Liver (tissue), 9 donors: ENCODE data around the gene OR5L1. TPM values are rescaled to one million over a fixed set of nuclear protein-coding genes. Genes with fewer than 3 reads are reported as not detected.

ENCODE experiments used
- DNase-seq: peaks from one replicate; pipeline ENCODE4 v3.0.0-alpha.2; 2017; ENCODE audit warnings: low spot score
- H3K27ac ChIP-seq, 2 donors: one replicate each; pipeline ENCODE4 v1.7.0; 2013; ENCODE audit warnings: inconsistent platforms in 2 of 2, low read length in 2 of 2, control low read depth in 1 of 2, low read depth in 1 of 2, mild to moderate bottlenecking in 1 of 2
- H3K27me3 ChIP-seq, 4 donors: one replicate each; pipeline versions ENCODE4 v1.6.1 to v1.7.0; 2013; ENCODE audit warnings: low read length in 3 of 4, inconsistent platforms in 1 of 4, mild to moderate bottlenecking in 1 of 4, moderate library complexity in 1 of 4; ENCODE audit not compliant: control insufficient read depth in 4 of 4, insufficient read depth in 4 of 4
- H3K36me3 ChIP-seq, 4 donors: one replicate each; pipeline versions ENCODE4 v1.6.1 to v1.7.0; 2013; ENCODE audit warnings: low read length in 3 of 4, mild to moderate bottlenecking in 3 of 4, low read depth in 1 of 4, moderate library complexity in 1 of 4; ENCODE audit not compliant: control insufficient read depth in 4 of 4, insufficient read depth in 3 of 4
- H3K4me1 ChIP-seq, 4 donors: one replicate each; pipeline versions ENCODE4 v1.6.1 to v1.7.0; 2013; ENCODE audit warnings: low read length in 3 of 4, mild to moderate bottlenecking in 3 of 4, moderate library complexity in 1 of 4; ENCODE audit not compliant: control insufficient read depth in 4 of 4, insufficient read depth in 4 of 4
- H3K4me3 ChIP-seq, 3 donors: one replicate each; pipeline versions ENCODE4 v1.6.1 to v1.7.0; 2013; ENCODE audit warnings: low read length in 3 of 3, control low read depth in 1 of 3, low read depth in 1 of 3, mild to moderate bottlenecking in 1 of 3
- H3K9ac ChIP-seq, 2 donors: one replicate each; pipeline ENCODE4 v1.7.0; 2013; ENCODE audit warnings: low read length in 2 of 2, mild to moderate bottlenecking in 2 of 2, moderate library complexity in 2 of 2, control low read depth in 1 of 2, low read depth in 1 of 2
- H3K9me3 ChIP-seq, 4 donors: one replicate each; pipeline versions ENCODE4 v1.6.1 to v1.7.0; 2013; ENCODE audit warnings: low read length in 3 of 4; ENCODE audit not compliant: control insufficient read depth in 4 of 4
- EGR1 ChIP-seq, 2 donors: IDR thresholded peaks; 2 replicates each; pipeline ENCODE4 v1.6.1; 2016 to 2018; ENCODE audit warnings: antibody characterized with exemption in 2 of 2, low read depth in 2 of 2
- FOXA1 ChIP-seq: IDR thresholded peaks from 2 replicates; pipeline ENCODE4 v1.6.1; 2016; ENCODE audit warnings: antibody characterized with exemption
- FOXA2 ChIP-seq: IDR thresholded peaks from 2 replicates; pipeline ENCODE4 v1.6.1; 2016; ENCODE audit warnings: antibody characterized with exemption
- GABPA ChIP-seq, 2 donors: IDR thresholded peaks in 1 of 2; conservative IDR thresholded peaks in 1 of 2; 2 replicates each; pipeline ENCODE4 v1.6.1; 2016; ENCODE audit warnings: antibody characterized with exemption in 2 of 2, mild to moderate bottlenecking in 1 of 2, moderate library complexity in 1 of 2
- HNF4A ChIP-seq, 2 donors: conservative IDR thresholded peaks; 2 replicates each; pipeline ENCODE4 v1.6.1; 2016; ENCODE audit warnings: antibody characterized with exemption in 2 of 2, mild to moderate bottlenecking in 2 of 2
- HNF4G ChIP-seq: IDR thresholded peaks from 2 replicates; pipeline ENCODE4 v1.6.1; 2016; ENCODE audit warnings: antibody characterized with exemption
- JUND ChIP-seq, 2 donors: IDR thresholded peaks; 2 replicates each; pipeline ENCODE4 v1.6.1; 2016; ENCODE audit warnings: antibody characterized with exemption in 2 of 2
- NR2F2 ChIP-seq: IDR thresholded peaks from 2 replicates; pipeline ENCODE4 v1.6.1; 2016; ENCODE audit warnings: antibody characterized with exemption
- RAD21 ChIP-seq, 2 donors: IDR thresholded peaks; 2 replicates each; pipeline ENCODE4 v1.6.1; 2016; ENCODE audit warnings: antibody characterized with exemption in 2 of 2, mild to moderate bottlenecking in 2 of 2
- RXRA ChIP-seq, 2 donors: IDR thresholded peaks; 2 replicates each; pipeline ENCODE4 v1.6.1; 2017 to 2018; ENCODE audit warnings: antibody characterized with exemption in 2 of 2, mild to moderate bottlenecking in 1 of 2
- SP1 ChIP-seq: IDR thresholded peaks from 2 replicates; pipeline ENCODE4 v1.6.1; 2018; ENCODE audit warnings: antibody characterized with exemption, mild to moderate bottlenecking
- TAF1 ChIP-seq: conservative IDR thresholded peaks from 2 replicates; pipeline ENCODE4 v1.6.1; 2016; ENCODE audit warnings: antibody characterized with exemption, mild to moderate bottlenecking
- YY1 ChIP-seq: IDR thresholded peaks from 2 replicates; pipeline ENCODE4 v1.6.1; 2016; ENCODE audit warnings: antibody characterized with exemption, mild to moderate bottlenecking
- WGBS: extraction: QIAGEN DNeasy Blood & Tissue Kit; methylation state at CpG from one replicate; pipeline ENCODE4 v1.1.7; 2013; 5-methylcytosine and 5-hydroxymethylcytosine counted together
- polyA plus RNA-seq, 2 donors: library from polyadenylated mRNA; stranded (reverse) in 1 of 2; unstranded in 1 of 2; fragments of 200-250 nt in 1 of 2; fragments of >200 nt in 1 of 2; fragmentation: Nextera tagmentation in 1 of 2; extraction: Ambion mirVana in 1 of 2; gene quantifications; one replicate each; pipeline versions ENCODE4 v1.2.1 to v1.2.3, GENCODE V29; 2013 to 2015
- total RNA-seq, 2 donors: library from RNA; depleted of rRNA; stranded (reverse); fragments of >200 nt; gene quantifications; one replicate each; pipeline ENCODE4 v1.2.3, GENCODE V29; 2014
- TF ChIP-seq, protein P1 (sequence below): fragments of 150-350 bp; IDR thresholded peaks from 2 replicates; pipeline ENCODE4 v1.5.1; 2017; ENCODE audit warnings: improper control_type of control experiment, low read depth, low read length; ENCODE audit not compliant: missing input control
- TF ChIP-seq, protein P2 (sequence below): IDR thresholded peaks from 2 replicates; pipeline ENCODE4 v1.6.1; 2016; ENCODE audit warnings: antibody characterized with exemption
- TF ChIP-seq, protein P3 (sequence below): IDR thresholded peaks from 2 replicates; pipeline ENCODE4 v1.6.1; 2016; ENCODE audit warnings: antibody characterized with exemption, mild to moderate bottlenecking
- TF ChIP-seq, protein P4 (sequence below): IDR thresholded peaks from 2 replicates; pipeline ENCODE4 v1.6.1; 2016; ENCODE audit warnings: antibody characterized with exemption
- donor health status: healthy.
- donor health status: healthy.
- donor health status: healthy.
- donor health status: healthy.
- donor health status: healthy.

OR5L1 gene
- total and polyA plus RNA-seq, 4 donors: not detected

DNA sequence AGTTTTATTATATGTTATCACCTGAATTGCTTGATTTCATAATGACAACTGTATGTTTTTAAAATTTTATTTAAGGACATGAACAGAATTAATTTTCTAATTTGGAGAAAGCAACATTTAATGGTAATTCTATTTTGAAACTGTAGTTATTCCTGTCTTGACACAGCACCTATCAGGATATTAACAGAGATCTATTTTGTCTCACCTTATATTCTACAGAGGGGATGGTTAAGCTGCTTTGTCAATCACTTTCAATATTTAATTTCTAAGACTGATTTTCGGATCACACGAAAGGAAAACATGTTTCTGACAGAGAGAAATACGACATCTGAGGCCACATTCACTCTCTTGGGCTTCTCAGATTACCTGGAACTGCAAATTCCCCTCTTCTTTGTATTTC is 27.3 kb downstream of the OR5L1 start, which contains the start of gene OR5D16:
TSS of gene OR5D16 (plus strand) at position 301 of the 400 bp plus-strand sequence. CDS start at position 301, 0 bp downstream.
- no peaks in the 10 kb centered on the region for H3K27me3 ChIP-seq
- H3K4me1 ChIP-seq: no peaks in the 10 kb centered on the region
- WGBS: 23% methylated on average over 3 of the region's 3 CpGs
- no peak within 1 kb of the TSS for H3K4me3 ChIP-seq
- no peaks in the 10 kb centered on the region for H3K36me3 ChIP-seq
- H3K27ac ChIP-seq: no peak within 1 kb of the TSS
- DNase-seq: no peak
- TF ChIP-seq, protein P1, sequence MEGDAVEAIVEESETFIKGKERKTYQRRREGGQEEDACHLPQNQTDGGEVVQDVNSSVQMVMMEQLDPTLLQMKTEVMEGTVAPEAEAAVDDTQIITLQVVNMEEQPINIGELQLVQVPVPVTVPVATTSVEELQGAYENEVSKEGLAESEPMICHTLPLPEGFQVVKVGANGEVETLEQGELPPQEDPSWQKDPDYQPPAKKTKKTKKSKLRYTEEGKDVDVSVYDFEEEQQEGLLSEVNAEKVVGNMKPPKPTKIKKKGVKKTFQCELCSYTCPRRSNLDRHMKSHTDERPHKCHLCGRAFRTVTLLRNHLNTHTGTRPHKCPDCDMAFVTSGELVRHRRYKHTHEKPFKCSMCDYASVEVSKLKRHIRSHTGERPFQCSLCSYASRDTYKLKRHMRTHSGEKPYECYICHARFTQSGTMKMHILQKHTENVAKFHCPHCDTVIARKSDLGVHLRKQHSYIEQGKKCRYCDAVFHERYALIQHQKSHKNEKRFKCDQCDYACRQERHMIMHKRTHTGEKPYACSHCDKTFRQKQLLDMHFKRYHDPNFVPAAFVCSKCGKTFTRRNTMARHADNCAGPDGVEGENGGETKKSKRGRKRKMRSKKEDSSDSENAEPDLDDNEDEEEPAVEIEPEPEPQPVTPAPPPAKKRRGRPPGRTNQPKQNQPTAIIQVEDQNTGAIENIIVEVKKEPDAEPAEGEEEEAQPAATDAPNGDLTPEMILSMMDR: no peak
- TF ChIP-seq, protein P2, sequence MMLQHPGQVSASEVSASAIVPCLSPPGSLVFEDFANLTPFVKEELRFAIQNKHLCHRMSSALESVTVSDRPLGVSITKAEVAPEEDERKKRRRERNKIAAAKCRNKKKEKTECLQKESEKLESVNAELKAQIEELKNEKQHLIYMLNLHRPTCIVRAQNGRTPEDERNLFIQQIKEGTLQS: no peak
- TF ChIP-seq, protein P3, sequence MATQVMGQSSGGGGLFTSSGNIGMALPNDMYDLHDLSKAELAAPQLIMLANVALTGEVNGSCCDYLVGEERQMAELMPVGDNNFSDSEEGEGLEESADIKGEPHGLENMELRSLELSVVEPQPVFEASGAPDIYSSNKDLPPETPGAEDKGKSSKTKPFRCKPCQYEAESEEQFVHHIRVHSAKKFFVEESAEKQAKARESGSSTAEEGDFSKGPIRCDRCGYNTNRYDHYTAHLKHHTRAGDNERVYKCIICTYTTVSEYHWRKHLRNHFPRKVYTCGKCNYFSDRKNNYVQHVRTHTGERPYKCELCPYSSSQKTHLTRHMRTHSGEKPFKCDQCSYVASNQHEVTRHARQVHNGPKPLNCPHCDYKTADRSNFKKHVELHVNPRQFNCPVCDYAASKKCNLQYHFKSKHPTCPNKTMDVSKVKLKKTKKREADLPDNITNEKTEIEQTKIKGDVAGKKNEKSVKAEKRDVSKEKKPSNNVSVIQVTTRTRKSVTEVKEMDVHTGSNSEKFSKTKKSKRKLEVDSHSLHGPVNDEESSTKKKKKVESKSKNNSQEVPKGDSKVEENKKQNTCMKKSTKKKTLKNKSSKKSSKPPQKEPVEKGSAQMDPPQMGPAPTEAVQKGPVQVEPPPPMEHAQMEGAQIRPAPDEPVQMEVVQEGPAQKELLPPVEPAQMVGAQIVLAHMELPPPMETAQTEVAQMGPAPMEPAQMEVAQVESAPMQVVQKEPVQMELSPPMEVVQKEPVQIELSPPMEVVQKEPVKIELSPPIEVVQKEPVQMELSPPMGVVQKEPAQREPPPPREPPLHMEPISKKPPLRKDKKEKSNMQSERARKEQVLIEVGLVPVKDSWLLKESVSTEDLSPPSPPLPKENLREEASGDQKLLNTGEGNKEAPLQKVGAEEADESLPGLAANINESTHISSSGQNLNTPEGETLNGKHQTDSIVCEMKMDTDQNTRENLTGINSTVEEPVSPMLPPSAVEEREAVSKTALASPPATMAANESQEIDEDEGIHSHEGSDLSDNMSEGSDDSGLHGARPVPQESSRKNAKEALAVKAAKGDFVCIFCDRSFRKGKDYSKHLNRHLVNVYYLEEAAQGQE: no peak
- TF ChIP-seq TAF1 (no peak), JUND (IDR thresholded peaks at IDR 0.05) (no peak), FOXA2 (no peak), RAD21 (IDR thresholded peaks at IDR 0.05) (no peak)
- no peak within 1 kb of the TSS for H3K9ac ChIP-seq
- H3K9me3 ChIP-seq: no peaks in the 10 kb centered on the region

DNA sequence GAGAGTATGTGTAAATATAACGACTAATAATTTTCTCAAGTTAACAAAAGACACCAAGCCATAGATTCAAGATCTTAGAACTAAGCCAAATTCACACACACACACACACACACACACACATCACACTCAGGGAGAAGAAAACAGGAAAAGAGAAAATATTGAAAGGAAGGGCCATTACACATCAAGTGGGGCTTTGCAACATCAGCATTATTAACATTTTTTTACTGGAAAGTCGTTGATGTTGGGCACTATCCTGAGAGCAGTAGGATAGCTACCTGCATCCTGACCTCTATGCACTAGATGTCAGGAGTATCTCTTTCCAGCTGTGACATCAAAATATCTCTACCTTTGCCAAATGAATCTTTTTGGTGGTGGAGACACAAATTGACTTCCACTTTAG is 36.3 kb downstream of the OR5L1 start:
- Histone ChIP-seq H3K9ac (no peak overlapping the region), H3K4me1 (no peaks in the 10 kb centered on the region), H3K4me3 (no peak overlapping the region), H3K36me3 (no peaks in the 10 kb centered on the region), H3K27me3 (no peaks in the 10 kb centered on the region), H3K9me3 (no peaks in the 10 kb centered on the region), H3K27ac (no peak overlapping the region)
- no peak for TF ChIP-seq FOXA1
- no peak for TF ChIP-seq NR2F2
- WGBS: 30% methylated on average over 2 of the region's 2 CpGs
- DNase-seq: no peak

DNA sequence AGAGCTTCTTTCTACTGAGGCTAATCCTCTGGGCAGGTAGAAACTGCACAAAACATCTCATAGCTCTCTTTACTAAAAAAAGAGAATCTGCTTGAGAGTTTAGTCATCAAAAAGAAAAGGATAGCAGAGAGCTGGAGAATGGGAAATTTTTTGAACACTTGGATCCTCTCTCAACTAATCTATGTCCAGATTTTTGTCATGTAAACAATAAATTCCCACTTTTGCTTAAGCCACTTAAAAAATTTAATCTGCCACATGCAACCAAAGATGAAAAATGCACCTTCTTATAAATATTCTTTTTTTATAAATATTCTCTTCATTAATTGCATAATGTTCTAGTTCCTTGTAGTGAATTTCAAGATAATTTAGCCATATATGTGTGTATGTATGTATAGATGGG is 37.9 kb downstream of the OR5L1 start:
- no peak overlapping the region for H3K27ac ChIP-seq
- no peak overlapping the region for H3K9ac ChIP-seq
- no peak for DNase-seq
- no peaks in the 10 kb centered on the region for H3K4me1 ChIP-seq
- TF ChIP-seq RAD21 (IDR thresholded peaks at IDR 0.05) (no peak), NR2F2 (no peak), HNF4A (conservative IDR thresholded peaks at IDR 0.05) (no peak), RXRA (IDR thresholded peaks at IDR 0.05) (no peak), SP1 (no peak), YY1 (no peak), EGR1 (IDR thresholded peaks at IDR 0.05; ENCODE audit: low read depth in 2 of 2) (no peak), HNF4G (no peak), GABPA (IDR thresholded peaks at IDR 0.05 in 1 of 2, conservative IDR thresholded peaks at IDR 0.05 in 1 of 2) (no peak)
- TF ChIP-seq, protein P2: no peak
- TF ChIP-seq, protein P4, sequence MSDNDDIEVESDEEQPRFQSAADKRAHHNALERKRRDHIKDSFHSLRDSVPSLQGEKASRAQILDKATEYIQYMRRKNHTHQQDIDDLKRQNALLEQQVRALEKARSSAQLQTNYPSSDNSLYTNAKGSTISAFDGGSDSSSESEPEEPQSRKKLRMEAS: no peak
- TF ChIP-seq, protein P3: no peak
- no peaks in the 10 kb centered on the region for H3K27me3 ChIP-seq
- H3K9me3 ChIP-seq: no peaks in the 10 kb centered on the region
- H3K36me3 ChIP-seq: no peaks in the 10 kb centered on the region
- H3K4me3 ChIP-seq: no peak overlapping the region
